Measurements from ENCODE around the gene NCOA3.

NCOA3 gene

GRCh38 chr20:47527004-47527800 lies 25.5 kb downstream of the NCOA3 start:
- no peaks in the 10 kb centered on the region for H3K27me3 ChIP-seq (ENCODE audit: control insufficient read depth in 1 of 2, insufficient read depth in 1 of 2, low read length in 2 of 2)
- H3K4me2 ChIP-seq (ENCODE audit: low read length, poor library complexity, severe bottlenecking): no peak overlapping the region
- H3K4me3 ChIP-seq (ENCODE audit: insufficient read depth in 1 of 2, low read depth in 1 of 2, low read length in 2 of 2): no peak overlapping the region
- no peak overlapping the region for H2BK5ac ChIP-seq (ENCODE audit: low read depth, low read length, poor library complexity, severe bottlenecking)
- H2BK12ac ChIP-seq (ENCODE audit: low read length in 2 of 2): no peak overlapping the region
- no peak overlapping the region for H3K9ac ChIP-seq (ENCODE audit: low read length)
- no peak overlapping the region for H4K8ac ChIP-seq (ENCODE audit: low read length)
- peaks cover 3% of the 10 kb centered on the region for H3K4me1 ChIP-seq (ENCODE audit: control insufficient read depth, insufficient read depth, low read depth, low read length)
- peaks cover 0 to 6% of the 10 kb centered on the region in 2 experiments for H3K36me3 ChIP-seq (ENCODE audit: control insufficient read depth in 1 of 2, insufficient read depth in 2 of 2, low read depth in 1 of 2, low read length in 2 of 2)
- DNase-seq: no peak
- no peak overlapping the region for H2BK15ac ChIP-seq (ENCODE audit: low read depth, poor library complexity, severe bottlenecking)
- 100% methylated on average over 2 of the region's 5 CpGs for WGBS
- H3K18ac ChIP-seq (ENCODE audit: low read depth in 1 of 2, low read length in 2 of 2): no peak overlapping the region
- H3K4ac ChIP-seq (ENCODE audit: low read depth in 1 of 2, low read length in 2 of 2): no peak overlapping the region
- H3K27ac ChIP-seq (ENCODE audit: low read length, poor library complexity, severe bottlenecking): no peak overlapping the region
- no peak overlapping the region for H4K91ac ChIP-seq (ENCODE audit: low read length)
- H2AK5ac ChIP-seq (ENCODE audit: low read length, severe bottlenecking): no peak overlapping the region
- H3K79me1 ChIP-seq (replicated peaks; ENCODE audit: low read length, poor library complexity, severe bottlenecking): peaks cover 12% of the 10 kb centered on the region
- H3K9me3 ChIP-seq (ENCODE audit: control insufficient read depth, low read length): peaks cover 3% of the 10 kb centered on the region
- no peak overlapping the region for H2BK120ac ChIP-seq (ENCODE audit: low read depth, low read length)
- H3K14ac ChIP-seq (ENCODE audit: low read length in 2 of 2): no peak overlapping the region
- H3K23ac ChIP-seq (ENCODE audit: low read length in 2 of 2): no peak overlapping the region
- no peak overlapping the region for H2AFZ ChIP-seq (ENCODE audit: low read depth, low read length)

GRCh38 chr20:47529840-47530239 lies 28.2 kb downstream of the NCOA3 start:
- peaks cover 3% of the 10 kb centered on the region for H3K4me1 ChIP-seq (ENCODE audit: control insufficient read depth, insufficient read depth, low read depth, low read length)
- H3K9me3 ChIP-seq (ENCODE audit: control insufficient read depth, low read length): no peaks in the 10 kb centered on the region
- H2BK5ac ChIP-seq (ENCODE audit: low read depth, low read length, poor library complexity, severe bottlenecking): no peak overlapping the region
- no peak overlapping the region for H4K91ac ChIP-seq (ENCODE audit: low read length)
- H2BK15ac ChIP-seq (ENCODE audit: low read depth, poor library complexity, severe bottlenecking): no peak overlapping the region
- no peak overlapping the region for H2AK5ac ChIP-seq (ENCODE audit: low read length, severe bottlenecking)
- no peak overlapping the region for H3K23ac ChIP-seq (ENCODE audit: low read length in 2 of 2)
- no peak overlapping the region for H2BK12ac ChIP-seq (ENCODE audit: low read length in 2 of 2)
- no peaks in the 10 kb centered on the region for H3K27me3 ChIP-seq (ENCODE audit: control insufficient read depth in 1 of 2, insufficient read depth in 1 of 2, low read length in 2 of 2)
- 83% methylated on average over 2 of the region's 2 CpGs for WGBS
- H3K27ac ChIP-seq (ENCODE audit: low read length, poor library complexity, severe bottlenecking): no peak overlapping the region
- H3K4me2 ChIP-seq (ENCODE audit: low read length, poor library complexity, severe bottlenecking): no peak overlapping the region
- H3K4me3 ChIP-seq (ENCODE audit: insufficient read depth in 1 of 2, low read depth in 1 of 2, low read length in 2 of 2): no peak overlapping the region
- peaks cover 0 to 6% of the 10 kb centered on the region in 2 experiments for H3K36me3 ChIP-seq (ENCODE audit: control insufficient read depth in 1 of 2, insufficient read depth in 2 of 2, low read depth in 1 of 2, low read length in 2 of 2)
- no peak overlapping the region for H3K4ac ChIP-seq (ENCODE audit: low read depth in 1 of 2, low read length in 2 of 2)
- H3K79me1 ChIP-seq (replicated peaks; ENCODE audit: low read length, poor library complexity, severe bottlenecking): peaks cover 11% of the 10 kb centered on the region
- DNase-seq: no peak
- H3K9ac ChIP-seq (ENCODE audit: low read length): peak overlapping the region; percentile 24
- no peak overlapping the region for H2BK120ac ChIP-seq (ENCODE audit: low read depth, low read length)
- H4K8ac ChIP-seq (ENCODE audit: low read length): no peak overlapping the region
- H3K18ac ChIP-seq (ENCODE audit: low read depth in 1 of 2, low read length in 2 of 2): no peak overlapping the region
- no peak overlapping the region for H2AFZ ChIP-seq (ENCODE audit: low read depth, low read length)
- H3K14ac ChIP-seq (ENCODE audit: low read length in 2 of 2): no peak overlapping the region

GRCh38 chr20:47531458-47531857 lies 29.8 kb downstream of the NCOA3 start:
- no peak overlapping the region for H3K9ac ChIP-seq (ENCODE audit: low read length)
- no peak overlapping the region for H2AK5ac ChIP-seq (ENCODE audit: low read length, severe bottlenecking)
- no peak overlapping the region for H3K4ac ChIP-seq (ENCODE audit: low read depth in 1 of 2, low read length in 2 of 2)
- H4K8ac ChIP-seq (ENCODE audit: low read length): no peak overlapping the region
- no peak overlapping the region for H2BK120ac ChIP-seq (ENCODE audit: low read depth, low read length)
- H2BK15ac ChIP-seq (ENCODE audit: low read depth, poor library complexity, severe bottlenecking): no peak overlapping the region
- no peak overlapping the region for H3K4me2 ChIP-seq (ENCODE audit: low read length, poor library complexity, severe bottlenecking)
- 83% methylated on average over 1 of the region's 1 CpG for WGBS
- peaks cover 3% of the 10 kb centered on the region for H3K4me1 ChIP-seq (ENCODE audit: control insufficient read depth, insufficient read depth, low read depth, low read length)
- H2BK12ac ChIP-seq (ENCODE audit: low read length in 2 of 2): no peak overlapping the region
- H3K14ac ChIP-seq (ENCODE audit: low read length in 2 of 2): no peak overlapping the region
- H3K23ac ChIP-seq (ENCODE audit: low read length in 2 of 2): no peak overlapping the region
- H3K27ac ChIP-seq (ENCODE audit: low read length, poor library complexity, severe bottlenecking): no peak overlapping the region
- H3K79me1 ChIP-seq (replicated peaks; ENCODE audit: low read length, poor library complexity, severe bottlenecking): peaks cover 18% of the 10 kb centered on the region
- no peak overlapping the region for H3K18ac ChIP-seq (ENCODE audit: low read depth in 1 of 2, low read length in 2 of 2)
- no peak overlapping the region for H2BK5ac ChIP-seq (ENCODE audit: low read depth, low read length, poor library complexity, severe bottlenecking)
- no peak overlapping the region for H2AFZ ChIP-seq (ENCODE audit: low read depth, low read length)
- H3K36me3 ChIP-seq (ENCODE audit: control insufficient read depth in 1 of 2, insufficient read depth in 2 of 2, low read depth in 1 of 2, low read length in 2 of 2): peaks cover 0 to 6% of the 10 kb centered on the region in 2 experiments
- no peak for DNase-seq
- no peaks in the 10 kb centered on the region for H3K9me3 ChIP-seq (ENCODE audit: control insufficient read depth, low read length)
- no peaks in the 10 kb centered on the region for H3K27me3 ChIP-seq (ENCODE audit: control insufficient read depth in 1 of 2, insufficient read depth in 1 of 2, low read length in 2 of 2)
- no peak overlapping the region for H3K4me3 ChIP-seq (ENCODE audit: insufficient read depth in 1 of 2, low read depth in 1 of 2, low read length in 2 of 2)
- H4K91ac ChIP-seq (ENCODE audit: low read length): no peak overlapping the region

DNA sequence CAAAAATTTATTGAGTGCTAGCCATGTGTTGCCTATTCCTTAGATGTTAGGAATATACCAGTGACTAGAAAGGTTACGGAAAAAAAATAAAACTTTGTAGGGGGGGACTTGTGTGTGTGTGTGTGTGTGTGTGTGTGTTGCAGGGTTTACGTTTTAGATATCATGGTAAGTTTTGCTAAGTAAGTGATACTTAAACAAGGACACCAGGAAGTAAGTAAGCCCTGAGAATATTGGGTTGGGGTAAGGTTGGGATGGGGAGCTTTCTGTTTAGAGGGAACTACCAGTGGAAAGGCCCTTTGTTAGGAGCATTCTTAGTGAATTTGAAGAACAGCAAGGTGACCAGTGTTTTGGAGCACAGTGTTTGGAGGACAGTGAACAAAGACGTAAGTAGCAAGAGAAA lies 30.3 kb downstream of the NCOA3 start:
- H2BK5ac ChIP-seq (ENCODE audit: low read depth, low read length, poor library complexity, severe bottlenecking): no peak overlapping the region
- H3K9me3 ChIP-seq (ENCODE audit: control insufficient read depth, low read length): no peaks in the 10 kb centered on the region
- H3K4me3 ChIP-seq (ENCODE audit: insufficient read depth in 1 of 2, low read depth in 1 of 2, low read length in 2 of 2): no peak overlapping the region
- H3K18ac ChIP-seq (ENCODE audit: low read depth in 1 of 2, low read length in 2 of 2): no peak overlapping the region
- DNase-seq: no peak
- no peak overlapping the region for H3K14ac ChIP-seq (ENCODE audit: low read length in 2 of 2)
- no peak overlapping the region for H3K4me2 ChIP-seq (ENCODE audit: low read length, poor library complexity, severe bottlenecking)
- H4K91ac ChIP-seq (ENCODE audit: low read length): no peak overlapping the region
- no peak overlapping the region for H2BK12ac ChIP-seq (ENCODE audit: low read length in 2 of 2)
- no peak overlapping the region for H3K27ac ChIP-seq (ENCODE audit: low read length, poor library complexity, severe bottlenecking)
- H3K79me1 ChIP-seq (replicated peaks; ENCODE audit: low read length, poor library complexity, severe bottlenecking): peaks cover 18% of the 10 kb centered on the region
- peaks cover 0 to 6% of the 10 kb centered on the region in 2 experiments for H3K36me3 ChIP-seq (ENCODE audit: control insufficient read depth in 1 of 2, insufficient read depth in 2 of 2, low read depth in 1 of 2, low read length in 2 of 2)
- no peak overlapping the region for H3K23ac ChIP-seq (ENCODE audit: low read length in 2 of 2)
- no peak overlapping the region for H2AK5ac ChIP-seq (ENCODE audit: low read length, severe bottlenecking)
- no peak overlapping the region for H3K4ac ChIP-seq (ENCODE audit: low read depth in 1 of 2, low read length in 2 of 2)
- no peak overlapping the region for H4K8ac ChIP-seq (ENCODE audit: low read length)
- H3K4me1 ChIP-seq (ENCODE audit: control insufficient read depth, insufficient read depth, low read depth, low read length): peaks cover 3% of the 10 kb centered on the region
- H2BK120ac ChIP-seq (ENCODE audit: low read depth, low read length): no peak overlapping the region
- WGBS: 92% methylated on average over 2 of the region's 3 CpGs
- no peaks in the 10 kb centered on the region for H3K27me3 ChIP-seq (ENCODE audit: control insufficient read depth in 1 of 2, insufficient read depth in 1 of 2, low read length in 2 of 2)
- H2BK15ac ChIP-seq (ENCODE audit: low read depth, poor library complexity, severe bottlenecking): no peak overlapping the region
- no peak overlapping the region for H2AFZ ChIP-seq (ENCODE audit: low read depth, low read length)
- no peak overlapping the region for H3K9ac ChIP-seq (ENCODE audit: low read length)

Measured in mesenchymal stem cell (in vitro differentiated cells and primary cell).